NCI-H2081 treated with DMSO at 0.1 percent for 48 hours (cell line): ENCODE data around the gene MYH11.
"Not testable (repeated sequence)": the region's sequence is repeated elsewhere in the genome, so short reads cannot be mapped to it uniquely, and the experiment has no call there.

Source experiments
- DNase-seq: peaks from one replicate; lab custom pipeline; 2025; lab: John Stamatoyannopoulos, UW

The MYH11 gene

DNA sequence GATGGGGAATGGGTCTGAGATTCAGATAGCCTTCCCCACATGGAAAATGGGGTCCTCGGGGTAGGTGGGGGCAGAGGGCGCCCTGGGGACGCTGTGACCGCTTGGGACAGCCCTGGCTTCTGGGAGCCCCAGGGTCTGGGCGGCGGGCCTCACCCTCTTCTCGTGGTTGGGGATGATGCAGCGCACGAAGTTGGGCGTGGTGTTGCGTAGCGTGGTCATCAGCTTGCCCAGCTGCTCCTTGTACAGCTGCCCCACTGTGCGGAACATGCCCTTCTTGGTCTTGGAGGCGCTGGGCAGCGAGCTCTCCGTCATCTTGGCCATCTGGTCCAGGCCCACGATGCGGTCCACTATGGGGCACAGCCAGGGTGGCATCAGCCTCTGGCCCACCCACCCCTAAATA, 106.8 kb downstream of the MYH11 start:
- no peak for DNase-seq

DNA sequence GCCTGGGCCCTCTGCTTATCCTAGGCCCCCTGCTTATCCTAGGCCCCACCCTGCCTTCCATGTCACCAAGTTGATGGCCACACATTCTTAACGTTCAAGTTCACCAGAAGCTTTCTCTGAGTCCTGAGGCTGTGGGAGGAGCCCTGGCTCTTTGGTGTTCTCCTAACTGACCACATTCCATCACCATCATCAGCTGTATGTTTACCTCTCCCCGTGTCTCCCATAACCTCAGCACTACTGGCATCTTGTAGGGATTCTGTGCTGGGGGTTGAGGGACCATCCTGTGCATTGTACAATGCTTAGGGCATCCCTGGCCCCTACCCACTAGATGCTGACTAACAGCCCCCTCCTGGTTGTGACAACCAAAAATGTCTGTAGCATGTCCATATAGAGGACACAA, 107.5 kb downstream of the MYH11 start:
- DNase-seq, result no peak

DNA sequence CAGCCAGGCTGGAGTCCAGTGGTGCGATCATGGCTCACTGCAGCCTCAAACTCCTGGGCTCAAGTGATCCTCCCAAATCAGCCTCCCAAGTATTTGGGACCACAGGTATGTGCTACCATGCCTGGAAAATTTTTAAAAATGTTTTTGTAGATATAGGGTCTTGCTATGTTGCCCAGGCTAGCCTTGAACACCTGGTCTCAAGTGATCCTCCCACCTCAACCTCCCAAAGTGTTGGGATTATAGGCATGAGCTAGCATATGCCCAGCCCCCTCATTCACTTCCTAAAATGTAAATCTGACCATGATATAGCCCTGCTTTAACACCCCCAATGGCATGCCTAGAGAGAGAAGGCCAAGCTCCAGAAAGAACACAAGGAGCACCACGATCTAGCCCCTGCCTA, 108.2 kb downstream of the MYH11 start:
- no peak for DNase-seq

DNA sequence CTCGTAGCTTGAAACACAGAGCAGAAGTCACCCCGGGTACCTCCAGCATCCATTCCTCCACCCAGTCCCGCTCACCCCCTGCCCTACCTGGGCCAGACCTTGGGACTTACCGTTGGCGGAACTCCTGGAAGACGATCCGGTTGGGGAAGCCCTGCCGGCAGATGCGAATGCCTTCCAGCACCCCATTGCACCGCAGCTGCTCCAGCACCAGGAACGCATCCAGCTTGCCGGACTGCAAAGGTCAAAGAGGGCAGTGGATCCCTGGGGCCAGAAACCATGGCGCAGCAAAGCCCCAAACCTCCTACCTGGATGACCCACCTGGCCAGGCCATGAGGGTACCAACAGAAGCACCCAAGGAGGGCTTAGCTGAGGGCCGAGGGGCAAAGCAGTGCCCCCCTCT, 108.9 kb downstream of the MYH11 start:
- no peak for DNase-seq

DNA sequence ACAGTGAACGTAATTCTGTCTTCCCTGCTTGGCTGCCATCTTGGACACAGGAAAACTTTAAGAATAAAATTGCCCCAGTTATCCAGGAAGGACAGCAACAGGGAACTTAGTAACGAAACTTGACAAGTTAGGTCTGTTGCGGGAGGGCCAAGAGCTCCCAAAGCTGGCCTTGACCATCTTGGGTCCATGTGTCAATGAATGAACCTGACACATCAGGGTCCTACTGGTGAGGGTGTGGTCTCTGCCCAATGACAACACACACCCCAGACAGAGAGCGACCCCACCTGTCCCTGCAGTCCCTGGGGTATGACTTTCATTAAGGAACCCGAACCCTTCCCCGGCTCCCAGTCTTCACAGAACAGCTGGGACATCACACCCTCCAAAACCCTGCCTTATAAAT, 110.5 kb downstream of the MYH11 start:
- DNase-seq, result no peak

DNA sequence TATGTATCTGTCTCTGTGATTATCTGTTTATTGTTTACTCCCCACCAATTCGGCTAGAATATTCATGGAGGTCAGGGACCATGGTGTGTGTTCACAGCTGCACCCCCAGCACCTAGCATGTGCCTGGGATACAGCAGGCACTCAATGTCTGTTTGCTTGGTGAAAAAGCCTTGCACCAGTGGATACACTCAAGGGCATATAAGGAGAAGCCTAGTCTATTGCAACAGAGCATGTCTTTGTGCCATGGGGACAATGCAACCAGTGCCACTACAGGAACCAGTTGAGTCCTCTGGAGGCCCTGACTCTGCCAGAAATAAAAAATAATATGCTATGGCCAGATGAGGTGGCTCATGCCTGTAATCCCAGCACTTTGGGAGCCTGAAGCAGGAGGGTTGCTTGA, 113.2 kb downstream of the MYH11 start:
- DNase-seq, result no peak

DNA sequence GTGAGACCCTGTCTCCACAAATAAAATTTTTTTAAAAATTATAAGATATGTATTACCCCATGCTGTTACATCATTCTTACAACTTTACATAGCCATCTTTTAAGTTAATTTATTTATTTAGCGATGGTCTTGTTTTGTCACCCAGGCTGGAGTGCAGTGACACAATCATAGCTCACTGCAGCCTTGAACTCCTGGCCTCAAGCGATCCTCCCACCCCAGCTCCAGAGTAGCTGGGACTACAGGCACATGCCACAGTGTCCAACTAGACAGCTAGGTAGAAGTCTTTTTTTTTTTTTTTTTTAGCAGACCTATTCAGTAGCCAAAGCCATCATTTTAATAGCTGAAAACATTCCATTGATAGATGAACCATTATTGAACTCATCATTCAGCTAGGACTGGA, 114.1 kb downstream of the MYH11 start:
- no peak for DNase-seq

DNA sequence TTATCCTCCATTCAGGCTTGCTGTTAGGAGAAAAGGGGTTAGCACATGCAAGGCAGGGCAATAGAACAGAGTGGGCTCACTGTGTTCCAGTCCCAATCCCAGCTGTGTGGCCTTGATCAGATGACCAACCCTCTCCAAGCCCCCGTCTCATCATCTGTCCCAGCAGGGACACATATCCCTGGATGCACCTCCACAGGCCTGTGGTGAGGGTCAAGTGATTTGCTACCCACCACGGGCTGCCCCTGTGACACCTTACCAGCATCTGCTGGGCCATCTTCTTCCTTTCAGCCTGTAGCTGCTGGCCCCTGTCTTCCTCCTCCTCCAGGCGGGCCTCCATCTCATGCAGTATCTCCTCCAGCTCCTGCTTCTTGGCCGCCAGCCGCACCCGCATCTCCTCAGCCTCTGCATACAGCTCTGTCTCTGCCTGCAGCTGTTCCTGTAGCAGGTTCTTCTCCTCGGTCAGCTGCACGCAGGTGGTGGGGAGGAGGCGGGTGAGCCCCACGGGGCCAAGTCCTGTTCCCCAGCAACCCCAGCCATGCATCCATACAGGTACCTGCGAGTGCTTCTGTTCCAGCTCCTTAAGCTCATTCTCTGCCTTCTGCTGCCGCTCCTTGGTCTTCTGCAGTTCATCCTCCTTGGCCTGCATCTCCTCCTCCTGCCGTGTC, 115.5 kb downstream of the MYH11 start:
- no peak for DNase-seq

DNA sequence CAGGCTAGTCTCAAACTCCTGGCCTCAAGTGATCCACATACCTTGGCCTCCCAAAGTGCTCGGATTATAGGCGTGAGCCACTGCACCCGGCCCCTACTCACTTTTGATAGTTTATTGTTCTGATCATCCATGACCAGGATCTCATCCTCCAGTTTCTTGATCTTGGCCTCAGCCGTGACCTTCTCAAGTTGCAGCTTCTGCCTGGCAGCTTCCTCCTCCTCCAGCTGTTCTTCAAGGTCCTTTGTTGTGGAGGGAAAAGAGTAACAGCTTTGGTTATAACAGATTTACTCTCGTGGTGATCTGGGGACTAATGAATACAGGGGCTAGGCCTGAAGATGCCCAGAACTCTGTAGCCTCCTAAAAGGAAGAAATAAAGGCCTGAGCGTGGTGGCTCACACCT, 116.9 kb downstream of the MYH11 start:
- DNase-seq, result no peak

DNA sequence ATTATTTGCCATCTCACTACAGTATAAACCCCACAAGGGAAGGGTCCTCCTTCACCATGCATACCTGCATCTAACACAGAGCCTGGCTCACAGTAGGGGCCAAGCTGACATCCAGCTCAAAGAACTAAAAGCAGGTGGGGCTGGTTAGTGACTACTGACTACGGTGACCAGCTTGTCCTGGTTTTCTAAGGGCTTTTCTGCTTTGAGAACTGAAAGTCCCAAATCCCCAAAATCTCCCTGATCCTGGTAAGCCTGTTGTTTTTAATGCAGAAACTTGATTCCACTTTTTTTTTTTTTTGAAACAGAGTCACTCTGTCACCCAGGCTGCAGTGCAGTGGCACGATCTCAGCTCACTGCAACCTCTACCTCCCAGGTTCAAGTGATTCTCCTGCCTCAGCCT, 117.4 kb downstream of the MYH11 start:
- DNase-seq, result no peak

DNA sequence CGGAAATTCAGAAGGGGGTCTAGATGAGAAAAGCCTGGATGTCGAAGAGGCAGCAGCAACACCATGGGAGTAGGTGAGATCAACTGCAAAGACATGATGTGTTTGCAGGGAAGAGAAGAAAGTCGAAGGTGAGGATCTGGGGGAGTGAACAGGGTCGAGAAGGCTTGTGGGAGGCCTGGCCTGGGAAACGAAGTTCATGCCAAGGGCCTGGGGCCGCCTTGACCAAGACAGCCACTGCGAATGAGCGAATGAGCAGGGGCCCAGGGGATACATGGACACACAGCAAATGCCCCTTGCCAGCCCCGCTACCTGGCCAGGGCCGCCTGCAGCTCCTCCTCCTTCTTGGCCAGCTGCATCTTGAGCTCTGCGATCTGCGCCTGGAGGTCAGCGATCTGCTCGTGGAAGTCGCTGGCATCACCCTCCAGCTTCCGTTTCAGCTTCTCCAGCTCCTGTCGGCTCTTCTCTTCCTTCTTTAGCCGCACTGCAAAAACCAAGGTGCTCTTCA, 119.6 kb downstream of the MYH11 start:
- DNase-seq, result no peak

DNA sequence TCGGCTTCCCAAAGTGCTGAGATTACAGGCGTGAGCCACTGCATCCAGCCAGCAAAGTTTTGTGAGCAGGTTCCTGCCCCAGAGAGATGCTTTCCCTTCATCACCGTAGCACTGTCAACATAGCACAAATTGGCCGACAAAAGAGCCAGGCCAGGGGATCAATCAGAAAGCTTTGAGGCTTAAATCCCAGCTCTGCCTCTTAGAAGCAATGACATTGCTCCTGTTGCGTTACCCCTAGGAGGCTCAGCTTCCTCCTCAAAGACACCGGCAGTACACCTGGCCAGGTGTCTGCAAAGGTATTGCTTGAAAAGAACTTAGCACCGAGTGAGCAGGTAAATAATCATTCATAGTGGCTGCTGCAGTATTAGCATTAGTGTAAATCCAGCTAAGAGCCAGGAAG, 120.3 kb downstream of the MYH11 start:
- DNase-seq, result no peak

DNA sequence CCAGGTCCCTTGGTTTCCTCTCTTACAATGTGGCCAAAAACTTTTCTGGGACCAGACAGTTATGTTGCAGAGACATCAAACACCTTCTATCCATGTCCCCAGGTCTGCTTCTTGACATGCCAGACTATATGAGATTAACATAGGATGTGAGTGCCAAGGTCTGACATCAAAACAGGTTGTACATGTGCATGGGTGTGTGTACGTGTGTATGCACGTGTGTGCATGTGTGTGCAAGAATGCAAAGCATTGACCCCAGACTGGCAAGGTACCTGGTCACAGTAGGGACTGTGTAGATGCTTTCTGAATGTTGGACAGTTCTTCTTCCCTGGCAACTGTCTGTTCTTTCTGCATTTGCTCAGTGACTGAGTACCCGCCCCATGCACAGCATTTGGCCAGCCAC, 121.2 kb downstream of the MYH11 start:
- no peak for DNase-seq

DNA sequence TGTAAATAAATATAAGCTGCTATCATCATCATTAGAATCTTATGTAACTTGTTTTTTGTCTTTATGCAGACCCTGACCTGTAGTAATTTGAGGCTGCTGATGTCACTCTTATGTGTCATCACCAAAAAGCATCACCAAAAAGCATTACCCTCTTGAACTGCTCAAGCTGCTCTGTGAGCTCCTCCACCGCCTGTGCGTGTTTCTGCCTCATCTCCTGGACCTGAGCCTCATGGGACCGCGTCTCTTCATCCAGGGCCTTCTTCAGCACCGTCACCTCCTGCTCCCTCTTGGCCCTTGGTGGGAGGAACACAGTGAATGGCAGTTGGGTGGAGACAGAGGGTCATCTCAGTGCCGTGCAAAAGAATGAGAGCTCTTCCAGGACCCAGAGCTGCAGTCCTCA, 124.4 kb downstream of the MYH11 start:
- DNase-seq, result no peak

DNA sequence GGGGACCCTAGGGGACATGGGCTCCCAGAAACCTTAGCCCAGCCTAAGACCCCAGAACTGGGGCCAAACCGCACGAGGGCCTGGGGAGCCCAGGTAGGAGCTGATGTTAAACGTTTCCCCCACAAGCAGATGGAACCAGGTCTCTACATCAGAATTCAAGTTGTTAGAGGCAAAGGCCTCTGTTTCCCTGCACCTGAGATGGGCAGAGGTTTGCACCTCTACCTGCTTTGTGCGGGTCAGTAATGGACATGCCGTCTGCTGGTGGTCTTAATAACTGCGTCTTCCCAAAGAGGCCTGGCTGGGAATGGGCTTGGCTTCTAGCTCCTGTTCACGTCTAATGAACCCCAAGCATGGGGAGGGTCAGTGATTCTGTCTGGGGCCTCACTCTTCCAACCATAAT, 127.7 kb downstream of the MYH11 start:
- DNase-seq, result no peak

DNA sequence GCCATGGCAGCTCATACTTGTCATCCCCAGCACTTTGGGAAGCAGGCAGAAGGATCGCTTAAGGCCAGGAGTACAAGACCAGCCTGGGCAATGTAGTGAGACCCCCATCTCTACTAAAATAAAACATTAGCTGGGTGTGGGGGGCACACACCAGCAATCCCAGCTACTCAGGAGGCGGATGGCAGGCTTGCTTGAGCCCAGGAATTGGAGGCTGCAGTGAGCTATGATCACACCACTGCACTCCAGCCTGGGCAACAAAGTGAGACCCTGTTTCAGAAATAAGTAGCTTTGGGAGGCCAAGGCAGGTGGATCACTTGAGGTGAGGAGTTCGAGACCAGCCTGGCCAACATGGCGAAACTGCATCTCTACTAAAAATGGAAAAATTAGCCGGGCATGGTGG, 129.1 kb downstream of the MYH11 start:
- DNase-seq, result not testable (repeated sequence)

DNA sequence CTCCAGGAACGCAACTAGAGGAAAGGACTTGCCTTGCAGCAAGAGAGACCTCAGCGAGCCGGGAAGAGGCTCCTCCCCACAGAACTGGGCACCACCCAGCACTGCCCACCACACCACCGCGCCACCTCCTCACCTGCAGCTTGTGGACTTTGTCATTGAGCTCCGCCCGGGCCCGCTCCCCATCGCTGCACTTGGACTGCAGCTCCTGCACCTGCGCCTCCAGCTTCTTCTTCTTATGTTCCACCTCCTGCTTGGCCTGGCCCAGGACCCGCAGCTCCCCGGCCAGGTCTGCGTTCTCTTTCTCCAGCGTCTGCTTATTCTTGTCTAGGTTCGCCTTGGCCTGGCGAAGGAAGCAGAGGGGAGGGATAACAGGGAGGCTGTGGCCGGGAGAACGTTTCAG, 130.1 kb downstream of the MYH11 start:
- no peak for DNase-seq

DNA sequence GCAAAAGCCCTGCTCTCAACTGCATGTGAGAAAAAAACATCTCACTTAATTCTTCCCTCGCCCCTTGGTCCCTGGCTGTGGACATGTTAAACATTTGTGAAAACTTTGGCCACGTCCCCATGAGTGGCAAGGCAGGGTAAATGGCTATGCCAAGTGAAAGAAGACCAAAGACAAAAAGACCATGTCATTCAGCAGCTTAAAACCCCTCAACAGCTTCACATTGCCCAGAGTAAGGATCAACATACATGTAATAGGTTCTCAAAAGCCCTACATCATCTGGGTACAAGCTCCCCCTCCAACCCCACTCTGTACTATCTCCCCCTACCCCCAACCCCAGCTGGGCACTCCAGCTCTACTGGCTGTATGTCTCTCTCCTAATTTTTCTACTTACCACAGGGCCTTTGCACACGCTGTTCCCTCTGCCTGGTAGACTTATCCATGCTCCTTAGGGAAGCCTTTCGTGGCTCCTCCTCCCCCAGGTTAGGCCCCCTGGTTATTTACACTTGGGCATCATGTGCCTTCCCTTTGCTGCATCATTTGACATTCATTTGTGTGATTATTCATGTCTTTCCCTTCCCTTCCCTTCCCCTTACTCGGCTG, 131.1 kb downstream of the MYH11 start:
- DNase-seq, result no peak

DNA sequence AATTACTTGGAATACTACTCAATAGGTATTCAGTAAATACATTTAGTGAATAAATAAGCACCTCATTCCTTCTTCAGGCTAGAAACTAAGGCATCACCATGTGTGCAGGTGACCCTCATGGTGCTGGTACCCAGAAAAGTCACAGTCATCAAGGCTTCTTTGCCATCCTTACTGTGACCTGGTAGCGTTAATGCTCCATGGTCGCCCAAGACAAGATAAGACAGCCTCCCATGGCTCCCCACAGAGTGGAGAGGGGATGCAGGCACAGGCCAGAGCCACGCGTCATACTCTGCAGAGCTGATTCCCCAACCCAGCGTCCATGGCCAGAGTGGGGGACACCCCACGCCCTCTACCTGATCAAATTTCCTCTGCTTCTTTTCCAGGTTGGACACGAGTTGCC, 133.0 kb downstream of the MYH11 start:
- no peak for DNase-seq

DNA sequence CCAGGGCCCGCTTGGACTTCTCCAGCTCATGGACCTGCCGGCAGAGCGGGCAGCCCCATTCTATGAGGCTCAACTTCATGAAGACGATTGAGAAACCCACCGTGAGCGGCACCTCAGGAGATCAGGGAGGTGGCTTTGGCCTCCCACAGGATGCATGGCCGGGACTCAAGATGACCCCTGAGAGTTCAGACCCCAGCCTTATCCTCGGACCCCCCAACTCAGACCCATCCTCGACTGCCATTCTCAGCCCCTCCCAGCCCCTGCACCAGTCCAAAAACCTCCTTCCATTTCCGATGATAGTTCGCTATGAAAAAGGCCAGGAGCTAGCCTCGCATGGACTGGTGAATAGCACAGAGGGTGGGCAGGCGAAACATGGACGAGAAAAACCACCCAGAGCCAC, 135.8 kb downstream of the MYH11 start:
- no peak for DNase-seq

DNA sequence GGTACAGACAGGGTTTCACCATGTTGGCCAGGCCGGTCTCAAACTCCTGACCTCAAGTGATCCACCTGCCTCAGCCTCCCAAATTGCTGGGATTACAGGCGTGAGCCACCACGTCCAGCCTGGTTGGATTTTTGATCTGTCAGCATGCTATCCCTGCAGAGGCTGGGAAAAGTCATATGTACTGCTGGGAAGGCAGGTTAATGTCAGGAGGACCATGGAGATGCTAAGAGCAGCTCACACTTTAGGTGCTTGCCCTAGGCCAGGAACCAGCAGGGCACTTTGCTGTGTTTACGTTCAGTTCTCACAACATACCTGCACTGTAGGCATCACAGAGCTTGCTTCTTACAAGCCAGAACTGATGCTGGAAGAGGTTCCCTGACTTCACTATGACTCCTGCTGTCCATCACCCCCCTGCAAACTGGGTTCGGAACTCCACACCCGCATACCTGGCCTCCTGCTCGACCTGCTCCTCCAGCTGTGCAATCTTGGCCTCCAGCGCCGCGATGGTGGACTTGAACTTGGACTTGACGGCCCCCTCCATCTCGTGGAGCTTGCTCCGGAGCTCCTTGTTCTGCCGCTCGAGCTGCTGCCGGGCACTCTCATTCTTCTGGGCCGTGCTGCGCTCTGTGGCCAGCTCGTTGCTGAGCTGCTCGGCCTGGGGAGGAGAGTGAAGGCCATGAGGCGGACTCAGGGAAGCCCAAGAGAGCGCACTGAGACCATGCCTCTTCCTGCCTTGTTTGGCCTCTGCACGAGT, 140.0 kb downstream of the MYH11 start:
- no peak for DNase-seq

DNA sequence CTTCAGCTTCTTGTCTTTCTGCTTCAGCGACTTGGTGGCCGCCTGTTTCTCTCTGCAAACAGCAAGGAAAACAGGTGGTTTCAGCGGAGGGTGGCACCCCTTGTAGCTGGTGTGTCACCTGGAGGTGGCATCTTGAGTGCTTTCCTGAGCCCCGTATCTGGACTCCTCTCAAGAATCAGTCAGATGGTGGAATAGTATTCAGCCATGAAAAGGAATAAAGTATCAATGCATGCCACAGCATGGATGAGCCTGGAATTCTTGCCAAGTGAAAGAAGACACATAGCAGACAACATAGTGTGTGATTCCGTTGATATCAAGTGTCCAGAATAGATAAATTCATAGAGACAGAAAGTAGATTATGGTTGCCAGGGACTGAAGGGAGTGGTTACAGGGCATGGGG, 141.6 kb downstream of the MYH11 start:
- DNase-seq, result no peak

DNA sequence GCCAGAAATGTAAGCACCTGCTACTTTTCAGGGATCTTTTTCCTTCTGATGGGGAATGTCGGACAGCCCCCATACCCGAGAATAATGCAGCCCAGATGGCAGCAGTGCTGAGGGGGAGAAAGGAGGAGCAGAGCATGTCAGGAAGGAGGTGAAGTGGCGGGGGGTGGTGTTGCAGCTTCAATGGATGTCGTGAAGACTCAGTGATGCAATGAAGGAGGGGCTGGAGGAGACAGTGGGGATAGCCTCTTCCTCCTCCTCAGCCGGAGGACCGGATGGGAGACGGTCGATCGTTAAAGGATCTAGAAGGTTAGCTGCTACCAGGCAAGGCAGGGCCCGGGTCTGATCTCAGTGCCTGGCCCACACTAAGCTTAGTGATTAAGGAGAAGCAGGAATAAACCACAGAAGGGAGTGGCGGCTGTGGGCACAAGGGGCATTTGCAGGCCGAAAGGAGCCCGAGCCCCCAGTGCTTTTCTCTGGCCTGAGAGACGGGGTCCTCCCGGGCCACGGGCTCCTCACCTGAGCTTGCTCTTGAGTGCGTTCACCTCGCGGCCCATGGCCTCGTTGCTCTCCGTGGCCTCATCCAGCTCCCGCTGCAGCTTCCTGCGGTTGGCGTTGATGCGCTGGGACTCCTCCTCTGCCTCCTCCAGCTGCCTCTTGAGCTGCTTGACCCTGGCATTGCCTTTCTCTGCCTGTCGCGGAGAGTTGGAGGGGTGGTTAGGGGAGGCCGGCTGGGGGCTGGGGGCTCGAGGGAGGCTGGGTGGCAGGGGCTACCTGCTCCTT, 142.2 kb downstream of the MYH11 start:
- DNase-seq, result no peak
